MM.1S (cell line): ENCODE measurements around the gene GLYATL1B.
"Not testable (repeated sequence)": the region's sequence is repeated elsewhere in the genome, so short reads cannot be mapped to it uniquely, and the experiment has no call there.

Experiments
- DNase-seq: peaks from one replicate; pipeline ENCODE4 v3.0.0-alpha.2; 2015
- H2AFZ ChIP-seq: fragments of 300-600 bp; sonication (generic); 2 replicates; pipeline ENCODE4 v1.6.0; 2016; ENCODE audit warnings: antibody characterized with exemption, low read length
- H3F3A ChIP-seq: fragments of 300-600 bp; sonication (generic); 2 replicates; pipeline ENCODE4 v1.6.1; 2016; ENCODE audit warnings: mild to moderate bottlenecking, antibody characterized with exemption, low read length, moderate library complexity, mixed read lengths; ENCODE audit not compliant: insufficient read depth
- H3K27ac ChIP-seq: fragments of 300-600 bp; sonication (generic); 2 replicates; pipeline ENCODE4 v1.5.1; 2016; ENCODE audit warnings: mild to moderate bottlenecking, low read length
- H3K27me3 ChIP-seq: fragments of 300-600 bp; sonication (generic); replicated peaks from 2 replicates; pipeline ENCODE4 v1.6.0; 2016; ENCODE audit warnings: low read length; ENCODE audit not compliant: insufficient read depth
- H3K36me3 ChIP-seq: fragments of 300-600 bp; sonication (generic); replicated peaks from 2 replicates; pipeline ENCODE4 v1.6.1; 2016; ENCODE audit warnings: mild to moderate bottlenecking, low read length, mixed read lengths; ENCODE audit not compliant: insufficient read depth
- H3K4me1 ChIP-seq: fragments of 300-600 bp; sonication (generic); 2 replicates; pipeline ENCODE4 v1.6.1; 2016; ENCODE audit warnings: low read length, mixed read lengths
- H3K4me2 ChIP-seq: fragments of 300-600 bp; sonication (generic); 2 replicates; pipeline ENCODE4 v1.6.0; 2016; ENCODE audit warnings: low read depth, low read length
- H3K4me3 ChIP-seq: fragments of 300-600 bp; sonication (generic); 2 replicates; pipeline ENCODE4 v1.5.1; 2016; ENCODE audit warnings: low read length, mixed read lengths
- H3K79me2 ChIP-seq: fragments of 300-600 bp; sonication (generic); 2 replicates; pipeline ENCODE4 v1.6.1; 2016; ENCODE audit warnings: mixed run types, low read length, mixed read lengths
- H3K9ac ChIP-seq: fragments of 300-600 bp; sonication (generic); 2 replicates; pipeline ENCODE4 v1.6.1; 2016; ENCODE audit warnings: low read length, mixed read lengths
- H3K9me2 ChIP-seq: fragments of 300-600 bp; sonication (generic); replicated peaks from 2 replicates; pipeline ENCODE4 v1.6.1; 2016; ENCODE audit warnings: mild to moderate bottlenecking, low read length, mixed read lengths; ENCODE audit not compliant: insufficient read depth
- H3K9me3 ChIP-seq: fragments of 300-600 bp; sonication (generic); replicated peaks from 2 replicates; pipeline ENCODE4 v1.6.1; 2016; ENCODE audit warnings: mild to moderate bottlenecking, low read length, mixed read lengths; ENCODE audit not compliant: insufficient read depth
- H4K20me1 ChIP-seq: fragments of 300-600 bp; sonication (generic); 2 replicates; pipeline ENCODE4 v1.6.1; 2016; ENCODE audit warnings: mild to moderate bottlenecking, low read length, moderate library complexity, mixed read lengths; ENCODE audit not compliant: insufficient read depth
- CTCF ChIP-seq: fragments of 300-600 bp; sonication (generic); IDR thresholded peaks from 2 replicates; pipeline ENCODE4 v1.5.1; 2016; ENCODE audit warnings: antibody characterized with exemption, low read length, mixed read lengths
- EZH2 ChIP-seq: fragments of 300-600 bp; sonication (generic); optimal IDR thresholded peaks from 2 replicates; pipeline ENCODE3; 2017; ENCODE audit warnings: low read depth, mild to moderate bottlenecking, antibody characterized with exemption, low read length, mixed read lengths
- EZH2phosphoT487 ChIP-seq: fragments of 300-600 bp; sonication (generic); IDR thresholded peaks from 2 replicates; pipeline ENCODE4 v1.6.1; 2018; ENCODE audit warnings: antibody characterized with exemption, low read length

Gene GLYATL1B

GRCh38 chr11:59076876-59077571 is 9.1 kb upstream of the GLYATL1B start:
- H3K4me1 ChIP-seq, result no peaks in the 10 kb centered on the region
- no peak for DNase-seq
- H3K4me3 ChIP-seq, result no peak overlapping the region
- no peaks in the 10 kb centered on the region for H3F3A ChIP-seq
- H3K27me3 ChIP-seq, result no peaks in the 10 kb centered on the region
- H4K20me1 ChIP-seq, result no peaks in the 10 kb centered on the region
- TF ChIP-seq EZH2phosphoT487 (no peak), CTCF (no peak), EZH2 (no peak)
- H3K4me2 ChIP-seq, result no peak overlapping the region
- no peak overlapping the region for H3K9ac ChIP-seq
- no peaks in the 10 kb centered on the region for H3K79me2 ChIP-seq
- H2AFZ ChIP-seq, result no peak overlapping the region
- no peaks in the 10 kb centered on the region for H3K36me3 ChIP-seq
- H3K9me3 ChIP-seq, result no peaks in the 10 kb centered on the region
- H3K27ac ChIP-seq, result no peak overlapping the region
- H3K9me2 ChIP-seq, result no peaks in the 10 kb centered on the region

GRCh38 chr11:59078435-59078834 is 7.7 kb upstream of the GLYATL1B start:
- DNase-seq, result no peak
- H3K4me2 ChIP-seq, result no peak overlapping the region

GRCh38 chr11:59079086-59079485 is 7.0 kb upstream of the GLYATL1B start:
- no peaks in the 10 kb centered on the region for H4K20me1 ChIP-seq
- H2AFZ ChIP-seq, result no peak overlapping the region
- no peaks in the 10 kb centered on the region for H3K36me3 ChIP-seq
- no peaks in the 10 kb centered on the region for H3K9me2 ChIP-seq
- no peak overlapping the region for H3K4me3 ChIP-seq
- H3K27ac ChIP-seq, result no peak overlapping the region
- H3K9ac ChIP-seq, result no peak overlapping the region
- H3K4me2 ChIP-seq, result no peak overlapping the region
- no peaks in the 10 kb centered on the region for H3K9me3 ChIP-seq
- TF ChIP-seq CTCF, result no peak
- TF ChIP-seq EZH2phosphoT487, result no peak
- TF ChIP-seq EZH2, result no peak
- H3K27me3 ChIP-seq, result no peaks in the 10 kb centered on the region
- no peaks in the 10 kb centered on the region for H3F3A ChIP-seq
- no peaks in the 10 kb centered on the region for H3K79me2 ChIP-seq
- no peaks in the 10 kb centered on the region for H3K4me1 ChIP-seq
- DNase-seq, result no peak

More at GRCh38 chr11:59078435-59078834, 7.7 kb upstream of the GLYATL1B start:
- H3K4me1 ChIP-seq, result no peaks in the 10 kb centered on the region
- no peak overlapping the region for H2AFZ ChIP-seq
- no peaks in the 10 kb centered on the region for H3K27me3 ChIP-seq
- no peak overlapping the region for H3K4me3 ChIP-seq
- H3F3A ChIP-seq, result no peaks in the 10 kb centered on the region
- H3K9ac ChIP-seq, result no peak overlapping the region
- no peak for TF ChIP-seq EZH2
- no peak for TF ChIP-seq EZH2phosphoT487
- no peak for TF ChIP-seq CTCF
- no peaks in the 10 kb centered on the region for H3K9me2 ChIP-seq
- no peaks in the 10 kb centered on the region for H3K36me3 ChIP-seq
- H3K9me3 ChIP-seq, result no peaks in the 10 kb centered on the region
- H3K79me2 ChIP-seq, result no peaks in the 10 kb centered on the region
- H3K27ac ChIP-seq, result no peak overlapping the region
- no peaks in the 10 kb centered on the region for H4K20me1 ChIP-seq

GRCh38 chr11:59080421-59080820 is 5.7 kb upstream of the GLYATL1B start:
- H3K4me1 ChIP-seq, H3K9me3 ChIP-seq, DNase-seq, H3K4me3 ChIP-seq, H3F3A ChIP-seq, H3K9me2 ChIP-seq, H3K79me2 ChIP-seq, H3K27ac ChIP-seq, H3K4me2 ChIP-seq, H4K20me1 ChIP-seq, H3K36me3 ChIP-seq, H3K9ac ChIP-seq, H2AFZ ChIP-seq, H3K27me3 ChIP-seq: not testable (repeated sequence)

GRCh38 chr11:59081430-59082020 is 4.6 kb upstream of the GLYATL1B start:
- not testable (repeated sequence) for H3K27me3 ChIP-seq, DNase-seq, H3K4me3 ChIP-seq

More at GRCh38 chr11:59081430-59082020, 4.6 kb upstream of the GLYATL1B start:
- H3F3A ChIP-seq, H3K27ac ChIP-seq, H3K9ac ChIP-seq, H2AFZ ChIP-seq, H3K9me3 ChIP-seq, H3K36me3 ChIP-seq, H3K9me2 ChIP-seq, H4K20me1 ChIP-seq, H3K4me1 ChIP-seq, H3K4me2 ChIP-seq, H3K79me2 ChIP-seq: not testable (repeated sequence)
